ENCODE results near the gene CRELD1. TPM values are rescaled to one million over a fixed set of nuclear protein-coding genes. Genes with fewer than 3 reads are reported as not detected.

The CRELD1 gene
- total and polyA plus RNA-seq, 2 of the 13 experiments (the other 11 are each of a cell fraction or from before 2014, with no cell fraction given) = 27.1 to 61.9 TPM

DNA sequence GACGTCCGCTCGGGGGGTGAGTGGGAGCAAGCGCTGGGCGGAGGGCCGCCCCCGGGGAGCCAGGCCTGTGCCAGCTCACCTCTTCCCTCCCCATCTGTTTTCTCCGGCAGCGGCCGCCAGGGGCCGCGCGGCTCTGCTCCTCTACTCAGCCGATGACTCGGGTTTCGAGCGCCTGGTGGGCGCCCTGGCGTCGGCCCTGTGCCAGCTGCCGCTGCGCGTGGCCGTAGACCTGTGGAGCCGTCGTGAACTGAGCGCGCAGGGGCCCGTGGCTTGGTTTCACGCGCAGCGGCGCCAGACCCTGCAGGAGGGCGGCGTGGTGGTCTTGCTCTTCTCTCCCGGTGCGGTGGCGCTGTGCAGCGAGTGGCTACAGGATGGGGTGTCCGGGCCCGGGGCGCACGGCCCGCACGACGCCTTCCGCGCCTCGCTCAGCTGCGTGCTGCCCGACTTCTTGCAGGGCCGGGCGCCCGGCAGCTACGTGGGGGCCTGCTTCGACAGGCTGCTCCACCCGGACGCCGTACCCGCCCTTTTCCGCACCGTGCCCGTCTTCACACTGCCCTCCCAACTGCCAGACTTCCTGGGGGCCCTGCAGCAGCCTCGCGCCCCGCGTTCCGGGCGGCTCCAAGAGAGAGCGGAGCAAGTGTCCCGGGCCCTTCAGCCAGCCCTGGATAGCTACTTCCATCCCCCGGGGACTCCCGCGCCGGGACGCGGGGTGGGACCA is 632 bp upstream of the CRELD1 start (continued):
- TF ChIP-seq, protein P1, sequence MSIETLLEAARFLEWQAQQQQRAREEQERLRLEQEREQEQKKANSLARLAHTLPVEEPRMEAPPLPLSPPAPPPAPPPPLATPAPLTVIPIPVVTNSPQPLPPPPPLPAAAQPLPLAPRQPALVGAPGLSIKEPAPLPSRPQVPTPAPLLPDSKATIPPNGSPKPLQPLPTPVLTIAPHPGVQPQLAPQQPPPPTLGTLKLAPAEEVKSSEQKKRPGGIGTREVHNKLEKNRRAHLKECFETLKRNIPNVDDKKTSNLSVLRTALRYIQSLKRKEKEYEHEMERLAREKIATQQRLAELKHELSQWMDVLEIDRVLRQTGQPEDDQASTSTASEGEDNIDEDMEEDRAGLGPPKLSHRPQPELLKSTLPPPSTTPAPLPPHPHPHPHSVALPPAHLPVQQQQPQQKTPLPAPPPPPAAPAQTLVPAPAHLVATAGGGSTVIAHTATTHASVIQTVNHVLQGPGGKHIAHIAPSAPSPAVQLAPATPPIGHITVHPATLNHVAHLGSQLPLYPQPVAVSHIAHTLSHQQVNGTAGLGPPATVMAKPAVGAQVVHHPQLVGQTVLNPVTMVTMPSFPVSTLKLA (IDR thresholded peaks at IDR 0.05) = no peak
- TF ChIP-seq HIVEP1 (CRISPR knock-in tag; IDR thresholded peaks at IDR 0.05) (peak; percentile 72), ZNF790 (CRISPR knock-in tag; IDR thresholded peaks at IDR 0.05; ENCODE audit: borderline replicate concordance) (peak; percentile 66; the same call in 1 of the 2 replicates), IRF2 (CRISPR knock-in tag; IDR thresholded peaks at IDR 0.05) (no peak), HDAC2 (CRISPR knock-in tag; IDR thresholded peaks at IDR 0.05) (no peak; the same call in 1 of the 2 replicates), HMG20A (CRISPR knock-in tag; IDR thresholded peaks at IDR 0.05; ENCODE audit: borderline replicate concordance) (no peak), RFX5 (IDR thresholded peaks at IDR 0.05; ENCODE audit: low read depth, low read length) (no peak), XBP1 (CRISPR knock-in tag; IDR thresholded peaks at IDR 0.05) (no peak; the same call in 1 of the 2 replicates), ZBTB21 (CRISPR knock-in tag; IDR thresholded peaks at IDR 0.05) (no peak), ZNF644 (CRISPR knock-in tag; IDR thresholded peaks at IDR 0.05; ENCODE audit: low read depth) (no peak), SOX5 (CRISPR knock-in tag; IDR thresholded peaks at IDR 0.05; ENCODE audit: borderline replicate concordance) (no peak), GATAD1 (CRISPR knock-in tag; IDR thresholded peaks at IDR 0.05) (no peak), ZNF329 (CRISPR knock-in tag; IDR thresholded peaks at IDR 0.05; ENCODE audit: low read depth) (no peak), ZFP36 (IDR thresholded peaks at IDR 0.05; ENCODE audit: borderline replicate concordance, low read depth, low read length, partially characterized antibody) (no peak), NCOA1 (CRISPR knock-in tag; IDR thresholded peaks at IDR 0.05) (0 out of 2 replicates have a peak, but pooled peaks have one; percentile 10), CHD2 (IDR thresholded peaks at IDR 0.05; ENCODE audit: low read depth, low read length) (no peak), CHCHD3 (CRISPR knock-in tag; IDR thresholded peaks at IDR 0.05) (0 out of 2 replicates have a peak, but pooled peaks have one; percentile 27), MIER3 (CRISPR knock-in tag; IDR thresholded peaks at IDR 0.05; ENCODE audit: borderline replicate concordance) (no peak), TGIF2 (CRISPR knock-in tag; IDR thresholded peaks at IDR 0.05) (peak; percentile 70; the same call in 1 of the 2 replicates), GABPA (IDR thresholded peaks at IDR 0.05; ENCODE audit: low read depth, low read length) (no peak), GABPA (CRISPR knock-in tag; IDR thresholded peaks at IDR 0.05; ENCODE audit: low read depth) (peak; percentile 27; the same call in 1 of the 2 replicates)
- TF ChIP-seq, protein P2, sequence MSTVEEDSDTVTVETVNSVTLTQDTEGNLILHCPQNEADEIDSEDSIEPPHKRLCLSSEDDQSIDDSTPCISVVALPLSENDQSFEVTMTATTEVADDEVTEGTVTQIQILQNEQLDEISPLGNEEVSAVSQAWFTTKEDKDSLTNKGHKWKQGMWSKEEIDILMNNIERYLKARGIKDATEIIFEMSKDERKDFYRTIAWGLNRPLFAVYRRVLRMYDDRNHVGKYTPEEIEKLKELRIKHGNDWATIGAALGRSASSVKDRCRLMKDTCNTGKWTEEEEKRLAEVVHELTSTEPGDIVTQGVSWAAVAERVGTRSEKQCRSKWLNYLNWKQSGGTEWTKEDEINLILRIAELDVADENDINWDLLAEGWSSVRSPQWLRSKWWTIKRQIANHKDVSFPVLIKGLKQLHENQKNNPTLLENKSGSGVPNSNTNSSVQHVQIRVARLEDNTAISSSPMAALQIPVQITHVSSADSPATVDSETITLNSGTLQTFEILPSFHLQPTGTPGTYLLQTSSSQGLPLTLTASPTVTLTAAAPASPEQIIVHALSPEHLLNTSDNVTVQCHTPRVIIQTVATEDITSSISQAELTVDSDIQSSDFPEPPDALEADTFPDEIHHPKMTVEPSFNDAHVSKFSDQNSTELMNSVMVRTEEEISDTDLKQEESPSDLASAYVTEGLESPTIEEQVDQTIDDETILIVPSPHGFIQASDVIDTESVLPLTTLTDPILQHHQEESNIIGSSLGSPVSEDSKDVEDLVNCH (CRISPR knock-in tag; IDR thresholded peaks at IDR 0.05) = peak; percentile 33; the same call in 1 of the 2 replicates
- TF ChIP-seq, protein P3, sequence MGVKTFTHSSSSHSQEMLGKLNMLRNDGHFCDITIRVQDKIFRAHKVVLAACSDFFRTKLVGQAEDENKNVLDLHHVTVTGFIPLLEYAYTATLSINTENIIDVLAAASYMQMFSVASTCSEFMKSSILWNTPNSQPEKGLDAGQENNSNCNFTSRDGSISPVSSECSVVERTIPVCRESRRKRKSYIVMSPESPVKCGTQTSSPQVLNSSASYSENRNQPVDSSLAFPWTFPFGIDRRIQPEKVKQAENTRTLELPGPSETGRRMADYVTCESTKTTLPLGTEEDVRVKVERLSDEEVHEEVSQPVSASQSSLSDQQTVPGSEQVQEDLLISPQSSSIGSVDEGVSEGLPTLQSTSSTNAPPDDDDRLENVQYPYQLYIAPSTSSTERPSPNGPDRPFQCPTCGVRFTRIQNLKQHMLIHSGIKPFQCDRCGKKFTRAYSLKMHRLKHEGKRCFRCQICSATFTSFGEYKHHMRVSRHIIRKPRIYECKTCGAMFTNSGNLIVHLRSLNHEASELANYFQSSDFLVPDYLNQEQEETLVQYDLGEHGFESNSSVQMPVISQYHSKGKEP (CRISPR knock-in tag; IDR thresholded peaks at IDR 0.05) = no peak
- TF ChIP-seq, protein P4, sequence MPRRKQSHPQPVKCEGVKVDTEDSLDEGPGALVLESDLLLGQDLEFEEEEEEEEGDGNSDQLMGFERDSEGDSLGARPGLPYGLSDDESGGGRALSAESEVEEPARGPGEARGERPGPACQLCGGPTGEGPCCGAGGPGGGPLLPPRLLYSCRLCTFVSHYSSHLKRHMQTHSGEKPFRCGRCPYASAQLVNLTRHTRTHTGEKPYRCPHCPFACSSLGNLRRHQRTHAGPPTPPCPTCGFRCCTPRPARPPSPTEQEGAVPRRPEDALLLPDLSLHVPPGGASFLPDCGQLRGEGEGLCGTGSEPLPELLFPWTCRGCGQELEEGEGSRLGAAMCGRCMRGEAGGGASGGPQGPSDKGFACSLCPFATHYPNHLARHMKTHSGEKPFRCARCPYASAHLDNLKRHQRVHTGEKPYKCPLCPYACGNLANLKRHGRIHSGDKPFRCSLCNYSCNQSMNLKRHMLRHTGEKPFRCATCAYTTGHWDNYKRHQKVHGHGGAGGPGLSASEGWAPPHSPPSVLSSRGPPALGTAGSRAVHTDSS (CRISPR knock-in tag; conservative IDR thresholded peaks at IDR 0.05) = no peak
